HEK293T (cell line): Measurements from ENCODE around the gene ITPRID1.

ENCODE experiments used
- CTCF ChIA-PET: fragments of 350-600 bp; formaldehyde crosslinking; extraction: SDS; loops from one replicate; lab custom pipeline; 2021; ENCODE audit warnings: antibody characterized with exemption, inconsistent platforms; lab: Yijun Ruan, JAX
- POLR2A ChIA-PET: fragments of 350-600 bp; formaldehyde crosslinking; extraction: SDS; loops from one replicate; lab custom pipeline; 2020; ENCODE audit warnings: antibody characterized with exemption, inconsistent platforms; lab: Yijun Ruan, JAX
- DNase-seq: peaks from one replicate; pipeline ENCODE4 v3.0.0; 2012; ENCODE audit warnings: mixed read lengths; ENCODE audit errors: extremely low spot score
- ARNT ChIP-seq: fragments of 450-650 bp; IDR thresholded peaks from 2 replicates; pipeline ENCODE4 v1.6.1; 2017; ENCODE audit warnings: mild to moderate bottlenecking
- BHLHE40 ChIP-seq: fragments of 450-650 bp; IDR thresholded peaks from 2 replicates; pipeline ENCODE4 v1.6.1; 2016; ENCODE audit warnings: mild to moderate bottlenecking, moderate library complexity, borderline replicate concordance
- CTBP1 ChIP-seq: fragments of 450-650 bp; IDR thresholded peaks from 2 replicates; pipeline ENCODE4 v1.6.1; 2016; ENCODE audit warnings: borderline replicate concordance
- ELF4 ChIP-seq: fragments of 450-650 bp; IDR thresholded peaks from 2 replicates; pipeline ENCODE4 v1.6.1; 2017; ENCODE audit warnings: antibody characterized with exemption
- FOXA1 ChIP-seq: fragments of 450-650 bp; IDR thresholded peaks from 2 replicates; pipeline ENCODE4 v1.6.1; 2016; ENCODE audit warnings: mild to moderate bottlenecking
- FOXK2 ChIP-seq: fragments of 450-650 bp; IDR thresholded peaks from 2 replicates; pipeline ENCODE4 v1.6.1; 2016; ENCODE audit warnings: mild to moderate bottlenecking
- FOXM1 ChIP-seq: fragments of 450-650 bp; IDR thresholded peaks from 2 replicates; pipeline ENCODE4 v1.6.1; 2017; ENCODE audit warnings: mild to moderate bottlenecking, borderline replicate concordance
- HDGF ChIP-seq: fragments of 450-650 bp; IDR thresholded peaks from 2 replicates; pipeline ENCODE4 v1.6.1; 2017; ENCODE audit warnings: antibody characterized with exemption, borderline replicate concordance
- L3MBTL2 ChIP-seq: fragments of 450-650 bp; conservative IDR thresholded peaks from 2 replicates; pipeline ENCODE4 v1.6.1; 2016; ENCODE audit warnings: mild to moderate bottlenecking
- LEF1 ChIP-seq: fragments of 450-650 bp; IDR thresholded peaks from 2 replicates; pipeline ENCODE4 v1.6.1; 2017; ENCODE audit warnings: mild to moderate bottlenecking, borderline replicate concordance
- NFRKB ChIP-seq: fragments of 450-650 bp; IDR thresholded peaks from 2 replicates; pipeline ENCODE4 v1.6.1; 2016; ENCODE audit warnings: mild to moderate bottlenecking, moderate library complexity
- SP1 ChIP-seq: fragments of 450-650 bp; IDR thresholded peaks from 2 replicates; pipeline ENCODE4 v1.6.1; 2017
- SUZ12 ChIP-seq: fragments of 450-650 bp; IDR thresholded peaks from 2 replicates; pipeline ENCODE4 v1.6.1; 2016; ENCODE audit warnings: mild to moderate bottlenecking
- TARDBP ChIP-seq: fragments of 450-650 bp; IDR thresholded peaks from 2 replicates; pipeline ENCODE4 v1.6.1; 2016
- ZNF384 ChIP-seq: fragments of 450-650 bp; IDR thresholded peaks from 2 replicates; pipeline ENCODE4 v1.6.1; 2016
- TF ChIP-seq, protein P1 (sequence below): fragments of 450-650 bp; IDR thresholded peaks from 2 replicates; pipeline ENCODE4 v1.6.1; 2016

Gene ITPRID1

DNA sequence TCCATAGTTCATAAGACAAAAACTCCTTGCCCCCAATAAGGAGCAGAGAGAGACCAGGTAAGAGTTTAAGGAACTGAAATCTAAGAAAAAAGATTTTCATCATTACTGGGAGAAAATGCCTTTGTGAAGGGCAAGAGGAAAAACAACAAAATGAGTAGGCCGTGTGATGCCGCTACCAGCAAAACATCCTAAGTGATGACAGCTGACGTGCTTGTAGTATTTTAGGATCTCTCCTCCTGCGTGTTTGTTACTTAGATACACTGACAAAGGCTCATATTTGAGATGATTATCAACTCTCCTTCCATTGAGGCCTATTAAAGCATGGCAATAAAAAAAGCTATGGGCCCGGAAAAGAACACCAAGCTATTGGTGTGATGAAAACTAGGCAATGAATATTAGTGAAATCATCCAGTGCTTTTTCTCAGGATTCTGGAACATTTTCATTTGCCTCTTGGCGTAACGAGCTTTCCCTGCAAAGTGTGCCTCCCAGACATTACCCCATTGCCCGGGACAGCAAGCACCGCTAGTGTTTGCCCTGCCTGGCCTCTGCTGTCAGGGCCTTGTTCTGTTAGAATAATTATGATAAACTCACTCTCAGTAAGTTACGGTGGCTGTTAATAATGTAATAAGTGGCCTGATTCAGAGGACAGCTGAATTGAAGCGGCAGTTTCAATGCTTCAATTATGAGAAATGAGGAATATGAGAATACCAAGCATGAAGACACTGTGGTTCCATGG lies 36.8 kb upstream of the ITPRID1 start:
- CTCF ChIA-PET: no interaction called here
- POLR2A ChIA-PET: no interaction called here
- TF ChIP-seq TARDBP: no peak
- no peak for DNase-seq

GRCh38 chr7:31478018-31478417 lies 35.9 kb upstream of the ITPRID1 start:
- CTCF ChIA-PET: no interaction called here
- POLR2A ChIA-PET: no interaction called here
- DNase-seq: no peak
- TF ChIP-seq HDGF (no peak), ZNF384 (no peak), SP1 (no peak), BHLHE40 (no peak), SUZ12 (no peak), ARNT (no peak), L3MBTL2 (no peak), CTBP1 (no peak), ELF4 (no peak), TARDBP (no peak), LEF1 (no peak), FOXK2 (no peak), NFRKB (no peak), FOXA1 (no peak)
- TF ChIP-seq, protein P1, sequence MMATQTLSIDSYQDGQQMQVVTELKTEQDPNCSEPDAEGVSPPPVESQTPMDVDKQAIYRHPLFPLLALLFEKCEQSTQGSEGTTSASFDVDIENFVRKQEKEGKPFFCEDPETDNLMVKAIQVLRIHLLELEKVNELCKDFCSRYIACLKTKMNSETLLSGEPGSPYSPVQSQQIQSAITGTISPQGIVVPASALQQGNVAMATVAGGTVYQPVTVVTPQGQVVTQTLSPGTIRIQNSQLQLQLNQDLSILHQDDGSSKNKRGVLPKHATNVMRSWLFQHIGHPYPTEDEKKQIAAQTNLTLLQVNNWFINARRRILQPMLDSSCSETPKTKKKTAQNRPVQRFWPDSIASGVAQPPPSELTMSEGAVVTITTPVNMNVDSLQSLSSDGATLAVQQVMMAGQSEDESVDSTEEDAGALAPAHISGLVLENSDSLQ: no peak

GRCh38 chr7:31478721-31479120 lies 35.2 kb upstream of the ITPRID1 start:
- no peak for TF ChIP-seq LEF1
- TF ChIP-seq FOXM1: no peak
- TF ChIP-seq SP1: no peak
- TF ChIP-seq, protein P1: no peak
- no peak for TF ChIP-seq BHLHE40
- no peak for TF ChIP-seq NFRKB
- no peak for TF ChIP-seq ZNF384
- ChIA-PET POLR2A (no interaction called here), CTCF (no interaction called here)
- no peak for DNase-seq

DNA sequence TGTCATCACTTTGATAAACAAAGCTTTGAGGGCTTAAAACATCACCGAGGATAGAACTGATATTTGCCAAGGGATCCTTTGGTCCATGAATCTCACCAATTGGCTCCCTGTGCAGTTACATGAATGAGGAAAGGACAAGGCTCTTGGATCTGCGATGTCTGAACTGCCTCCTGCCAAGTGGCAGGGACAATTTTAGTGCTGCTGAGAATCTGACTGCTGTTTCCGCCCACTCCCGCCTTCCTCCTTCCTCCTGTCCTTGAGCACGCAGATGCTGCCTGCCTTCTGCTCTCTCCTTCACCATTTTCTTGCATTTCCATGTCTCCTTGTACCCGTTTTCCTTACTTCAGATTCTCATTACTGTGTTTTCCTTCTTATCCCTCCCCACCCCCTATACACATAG lies 26.8 kb upstream of the ITPRID1 start:
- CTCF ChIA-PET: interaction anchor here (1.4 kb wide), 1 partner anchor 44 kb away, joined by 5 read pairs; no protein-coding TSS in a partner anchor

GRCh38 chr7:31487476-31487875 lies 26.4 kb upstream of the ITPRID1 start:
- ChIA-PET CTCF (interaction anchor here (1.4 kb wide), 1 partner anchor 44 kb away, joined by 5 read pairs; no protein-coding TSS in a partner anchor), POLR2A (no interaction called here)
- DNase-seq: no peak
- no peak for TF ChIP-seq L3MBTL2
- TF ChIP-seq SP1: no peak
- no peak for TF ChIP-seq FOXK2
- no peak for TF ChIP-seq ZNF384
- no peak for TF ChIP-seq BHLHE40
- no peak for TF ChIP-seq CTBP1
- no peak for TF ChIP-seq NFRKB
- TF ChIP-seq, protein P1: no peak
- TF ChIP-seq LEF1: no peak
- TF ChIP-seq ARNT: no peak
- TF ChIP-seq FOXA1: no peak
- TF ChIP-seq TARDBP: no peak

More for the DNA sequence above, 26.8 kb upstream of the ITPRID1 start:
- TF ChIP-seq CTBP1 (no peak), FOXK2 (no peak), TARDBP (no peak), BHLHE40 (no peak), ZNF384 (no peak), FOXA1 (no peak), SP1 (no peak), SUZ12 (no peak), FOXM1 (no peak), ELF4 (no peak), HDGF (no peak), NFRKB (no peak), LEF1 (no peak)
- TF ChIP-seq, protein P1: no peak
- POLR2A ChIA-PET: no interaction called here
- no peak for DNase-seq
